NCI-H2171 treated with DMSO at 0.1 percent for 48 hours (cell line): ENCODE data around the gene DNMT3A.

Experiments used
- DNase-seq: peaks from one replicate; lab custom pipeline; 2025; lab: John Stamatoyannopoulos, UW

Gene DNMT3A

DNA sequence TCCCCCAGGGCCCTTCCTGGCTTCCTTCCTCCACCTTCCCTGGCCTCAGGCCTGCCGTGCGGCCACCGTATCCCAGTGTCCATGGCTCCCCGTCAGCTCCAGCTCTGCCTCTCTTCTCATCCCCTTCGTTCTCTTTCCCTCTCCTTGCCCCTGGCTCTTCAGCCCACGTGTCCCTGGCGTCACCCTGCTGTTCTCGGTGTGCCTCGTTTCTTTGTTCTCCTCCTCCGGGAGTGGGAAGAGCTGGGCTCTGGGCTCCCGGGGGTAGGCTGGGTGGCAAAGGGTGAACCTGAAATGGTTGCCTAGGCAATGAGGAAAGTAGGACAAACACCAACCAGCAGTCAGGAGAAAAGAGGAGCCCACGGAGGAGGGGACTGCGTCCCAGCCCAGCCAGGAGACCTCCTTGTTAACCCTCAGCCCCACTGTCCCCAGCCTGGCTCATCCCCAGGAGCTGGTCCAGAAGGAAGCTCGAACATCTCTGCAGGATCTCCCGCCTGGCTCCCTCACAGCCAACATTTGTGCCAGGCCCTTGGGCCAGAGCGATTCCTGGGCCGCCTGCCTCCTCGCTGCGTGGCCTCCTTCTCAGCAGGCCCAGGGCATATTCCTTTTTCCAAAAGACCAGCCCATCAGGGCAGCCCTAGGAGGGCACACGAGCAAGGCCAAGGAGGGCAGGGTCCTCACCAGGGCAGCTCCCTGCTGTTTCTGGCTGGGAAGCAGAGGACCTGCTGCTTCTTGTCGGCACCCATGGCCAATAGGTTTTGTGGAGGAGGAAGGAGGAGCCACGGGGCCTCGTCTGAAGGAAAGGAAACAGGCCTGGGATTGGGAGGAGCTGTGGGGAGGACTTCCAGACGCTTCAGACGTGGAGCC is 30.9 kb upstream of the DNMT3A start:
- DNase-seq = no peak

DNA sequence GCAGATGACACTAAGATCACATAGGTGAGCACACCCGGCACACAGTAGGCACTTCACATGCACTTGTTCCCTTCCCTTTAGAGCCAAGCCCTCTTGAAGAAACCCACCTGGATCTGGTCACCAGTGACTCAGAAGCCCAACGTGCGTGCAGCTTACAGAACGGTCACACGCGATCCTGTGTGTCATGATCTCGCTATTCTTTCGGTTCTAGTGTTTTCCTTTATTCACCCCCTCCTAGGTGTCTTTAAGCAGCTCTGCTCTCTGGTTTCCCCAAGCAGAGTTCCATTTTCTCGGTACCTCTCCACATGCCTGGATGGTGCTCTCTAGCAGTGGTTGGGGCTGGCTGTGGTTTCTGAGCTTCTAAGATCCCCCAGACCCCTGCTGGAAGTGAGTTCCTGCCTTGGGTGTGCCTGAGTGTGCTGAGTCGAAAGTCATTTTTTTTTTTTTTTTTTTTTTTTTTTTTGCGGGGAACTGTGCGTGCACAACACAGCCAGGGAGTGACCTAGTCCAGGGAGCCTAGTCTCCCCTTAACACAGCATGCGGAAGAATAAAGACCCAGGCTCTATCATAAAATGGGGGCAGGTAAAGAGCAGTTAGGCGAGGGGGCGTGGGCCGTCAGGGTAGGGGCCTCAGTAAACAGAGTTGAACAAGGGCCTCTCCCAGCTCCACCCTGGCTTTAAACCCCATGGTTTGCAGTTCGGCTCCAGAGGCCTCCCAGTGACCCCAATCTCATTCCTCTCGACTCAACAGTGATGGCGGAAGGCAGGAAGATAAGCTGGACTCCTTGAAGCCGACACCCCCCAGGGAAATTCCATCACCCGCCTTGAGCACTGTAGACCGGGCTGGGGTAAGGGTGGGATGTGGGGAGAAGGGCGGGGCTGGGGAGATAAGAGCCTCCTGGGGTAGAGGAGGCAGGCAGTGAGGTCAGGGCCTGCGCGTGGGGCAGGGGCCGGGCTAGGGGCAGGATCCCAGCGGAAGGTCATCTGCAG is 29.8 kb upstream of the DNMT3A start:
- no peak for DNase-seq

DNA sequence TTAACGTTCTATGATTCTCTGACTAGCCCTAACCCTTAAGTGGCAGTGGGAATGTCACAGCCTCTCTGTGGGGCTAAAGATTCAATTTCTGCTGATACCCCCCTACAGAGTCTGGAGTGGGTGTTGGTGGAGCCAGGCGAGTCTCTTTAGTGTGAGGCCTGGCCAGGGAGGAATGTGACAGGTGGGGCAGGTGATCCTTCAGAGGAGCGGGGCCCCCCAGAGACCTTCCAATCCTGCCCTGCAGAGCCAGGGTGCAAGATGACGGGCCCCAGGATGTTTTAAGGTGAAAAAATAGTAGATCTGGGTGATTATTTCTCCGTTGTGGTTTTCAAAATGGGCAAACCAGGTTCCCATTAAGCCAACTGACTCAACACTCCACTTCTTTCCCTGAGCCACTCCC is 28.2 kb upstream of the DNMT3A start:
- DNase-seq = peak; percentile 17

DNA sequence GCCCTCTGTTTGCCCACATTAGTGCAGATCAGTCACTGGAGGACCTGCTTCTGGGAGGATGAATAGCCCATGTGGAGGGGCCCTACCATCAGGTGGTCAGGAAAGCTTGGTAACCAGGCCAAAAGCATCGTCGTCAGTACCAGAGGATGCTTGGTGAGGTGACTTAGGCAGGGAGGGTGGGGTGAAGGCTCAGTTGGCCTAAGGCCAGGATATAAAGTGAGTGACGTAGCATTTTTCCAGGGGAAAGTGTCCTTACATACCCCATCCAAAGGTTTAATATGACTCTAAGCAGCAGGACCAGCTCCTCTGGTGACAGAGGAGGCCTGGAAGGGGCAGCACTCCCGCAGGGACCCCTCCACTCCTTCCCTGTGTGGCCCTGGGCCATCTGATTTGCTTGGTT is 27.7 kb upstream of the DNMT3A start:
- no peak for DNase-seq

DNA sequence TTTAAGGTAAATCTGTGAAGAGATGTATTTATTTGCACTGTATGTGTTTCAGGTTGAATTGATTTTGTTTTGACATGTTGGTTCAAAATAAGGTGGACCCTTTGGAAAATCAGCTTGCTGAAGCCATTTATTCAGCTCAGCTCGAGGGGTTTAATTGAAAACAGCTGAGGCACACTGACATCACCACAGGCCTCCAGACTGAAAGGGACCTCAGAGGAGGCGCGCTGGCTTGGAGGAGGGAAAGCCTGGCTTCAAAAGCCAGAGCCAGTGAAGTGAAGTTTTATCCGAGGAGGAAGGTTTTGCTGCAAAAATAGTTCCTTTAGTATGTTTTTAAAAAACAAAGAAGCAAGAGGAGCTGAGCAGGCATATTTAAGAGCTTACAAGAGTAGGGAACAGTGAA is 26.9 kb upstream of the DNMT3A start:
- no peak for DNase-seq

DNA sequence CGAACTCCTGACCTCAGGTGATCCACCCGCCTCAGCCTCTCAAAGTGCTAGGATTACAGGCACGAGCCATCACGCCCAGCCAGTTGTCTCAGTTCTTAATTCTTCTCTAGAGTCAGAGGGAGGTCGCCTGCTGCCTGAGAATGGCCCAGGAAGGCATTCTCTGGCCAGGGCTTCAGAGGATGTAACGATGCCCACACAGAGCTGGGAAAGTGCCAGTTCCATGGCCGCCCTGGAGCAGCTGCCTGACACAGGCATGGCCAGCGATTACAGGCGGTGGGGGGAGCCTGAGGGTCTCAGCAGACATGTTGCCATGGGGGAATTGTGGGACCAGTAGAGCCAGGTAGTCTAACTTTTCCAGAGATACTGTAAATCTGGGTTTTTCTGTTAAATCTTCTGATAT is 25.6 kb upstream of the DNMT3A start:
- DNase-seq = no peak

DNA sequence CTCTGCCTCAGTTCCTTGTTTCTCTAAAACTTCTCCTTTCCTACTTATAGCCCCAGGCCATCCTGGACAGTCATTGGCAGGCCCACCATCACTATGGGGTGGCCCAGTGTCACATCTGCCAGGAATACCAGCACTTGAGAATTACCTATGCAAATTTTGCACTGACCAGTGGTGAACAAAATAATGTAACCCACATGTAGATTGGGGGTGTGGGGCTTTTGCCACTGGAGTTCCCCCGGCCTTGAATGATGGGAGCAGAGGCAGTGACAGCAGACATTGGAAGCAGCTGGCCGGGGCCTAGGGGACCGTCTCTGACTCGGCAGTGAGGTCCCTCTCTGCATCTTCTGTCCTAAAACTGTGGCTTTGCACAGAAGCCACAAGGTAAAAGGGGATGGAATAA is 24.9 kb upstream of the DNMT3A start:
- no peak for DNase-seq

DNA sequence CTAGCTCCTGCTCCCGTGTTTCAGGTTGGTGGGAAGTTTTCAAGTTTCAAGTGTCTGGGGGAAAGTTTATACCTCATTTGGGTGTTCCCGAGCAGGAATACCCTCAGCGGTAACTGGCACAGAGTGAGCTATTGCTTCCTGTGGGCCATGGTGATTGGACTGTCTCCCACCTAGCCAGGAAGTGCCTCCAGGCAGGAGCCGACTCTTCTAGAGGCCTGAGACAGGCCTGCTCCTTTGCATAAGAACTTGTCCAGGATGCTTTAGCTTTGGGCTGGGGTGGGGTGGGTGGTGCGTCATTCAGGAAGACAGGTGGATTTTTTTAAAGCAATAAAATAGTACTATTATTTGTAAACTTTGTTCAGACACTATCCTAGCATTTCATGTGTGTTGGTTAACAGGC is 23.5 kb upstream of the DNMT3A start:
- DNase-seq = no peak

DNA sequence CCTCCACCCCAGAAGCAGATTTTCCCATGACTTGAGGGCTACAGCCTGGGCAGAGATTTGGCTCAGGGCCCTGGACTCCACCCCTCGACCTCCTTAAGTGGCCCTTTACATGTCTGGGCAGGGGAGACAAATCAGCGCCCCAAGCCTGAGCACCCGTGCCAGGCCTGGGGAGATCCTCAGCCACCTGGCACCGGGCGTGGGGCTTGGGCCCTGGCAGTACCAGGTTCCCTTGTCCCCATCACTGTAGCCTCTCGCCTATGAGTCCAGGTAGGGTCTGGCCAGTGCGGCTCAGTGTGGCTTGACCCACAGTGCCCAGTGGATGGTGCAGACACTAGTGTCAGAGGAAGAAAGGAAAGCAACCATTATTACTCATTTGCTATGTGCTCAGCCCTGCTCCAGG is 22.0 kb upstream of the DNMT3A start:
- no peak for DNase-seq

DNA sequence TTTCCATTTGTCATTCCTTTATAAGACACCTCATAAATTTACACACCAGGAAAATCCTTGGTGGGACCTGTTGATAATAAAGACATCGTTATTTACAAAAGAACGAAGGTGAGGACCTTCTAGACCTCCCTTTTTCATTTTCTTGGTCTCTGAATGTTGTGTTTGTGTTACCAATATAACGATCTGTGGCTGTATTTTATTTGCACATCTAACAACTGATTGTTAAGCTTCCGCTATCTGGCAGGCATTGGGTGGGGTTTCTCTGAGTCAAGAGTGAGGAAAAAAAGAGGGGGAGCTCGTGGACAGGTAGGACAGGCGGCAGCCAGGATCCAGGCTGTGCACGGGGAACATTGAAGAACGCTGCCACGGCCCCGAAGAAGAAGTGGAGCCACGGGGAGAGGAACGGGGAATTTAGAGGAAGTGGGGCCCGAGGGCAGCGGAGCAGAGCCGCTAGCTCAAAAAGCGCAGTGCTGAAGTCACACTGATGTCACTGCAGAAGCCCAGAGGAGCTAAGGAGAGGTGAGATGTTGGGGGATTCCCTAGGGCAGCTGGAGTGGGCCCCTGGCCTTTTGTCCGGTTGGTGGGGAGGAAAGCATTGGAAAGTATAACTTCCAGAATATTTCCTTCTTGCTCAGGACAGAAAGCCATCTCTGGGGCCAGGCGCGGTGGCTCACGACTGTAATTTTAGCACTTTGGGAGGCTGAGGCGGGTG is 20.9 kb upstream of the DNMT3A start:
- peak; percentile 46 for DNase-seq

DNA sequence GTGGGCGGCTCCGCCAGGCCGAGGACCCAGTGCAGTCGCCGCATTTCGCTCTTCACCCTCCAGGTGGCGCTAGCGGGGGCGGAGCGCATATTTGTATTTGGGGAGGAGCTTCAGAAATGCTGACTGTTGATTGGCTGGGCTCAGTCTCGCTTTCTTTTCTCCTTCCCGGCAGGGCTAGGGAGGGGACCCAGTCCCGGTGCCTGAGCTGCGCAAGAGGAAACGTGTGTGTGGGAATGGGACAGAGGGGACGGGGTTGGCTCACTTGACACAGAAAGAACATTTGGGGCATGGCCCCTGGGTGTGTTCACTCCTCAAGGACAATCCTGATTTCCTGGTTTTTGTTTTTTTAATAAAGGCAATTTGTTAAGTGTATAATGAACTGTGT is 20.3 kb upstream of the DNMT3A start:
- DNase-seq = peak; percentile 98

DNA sequence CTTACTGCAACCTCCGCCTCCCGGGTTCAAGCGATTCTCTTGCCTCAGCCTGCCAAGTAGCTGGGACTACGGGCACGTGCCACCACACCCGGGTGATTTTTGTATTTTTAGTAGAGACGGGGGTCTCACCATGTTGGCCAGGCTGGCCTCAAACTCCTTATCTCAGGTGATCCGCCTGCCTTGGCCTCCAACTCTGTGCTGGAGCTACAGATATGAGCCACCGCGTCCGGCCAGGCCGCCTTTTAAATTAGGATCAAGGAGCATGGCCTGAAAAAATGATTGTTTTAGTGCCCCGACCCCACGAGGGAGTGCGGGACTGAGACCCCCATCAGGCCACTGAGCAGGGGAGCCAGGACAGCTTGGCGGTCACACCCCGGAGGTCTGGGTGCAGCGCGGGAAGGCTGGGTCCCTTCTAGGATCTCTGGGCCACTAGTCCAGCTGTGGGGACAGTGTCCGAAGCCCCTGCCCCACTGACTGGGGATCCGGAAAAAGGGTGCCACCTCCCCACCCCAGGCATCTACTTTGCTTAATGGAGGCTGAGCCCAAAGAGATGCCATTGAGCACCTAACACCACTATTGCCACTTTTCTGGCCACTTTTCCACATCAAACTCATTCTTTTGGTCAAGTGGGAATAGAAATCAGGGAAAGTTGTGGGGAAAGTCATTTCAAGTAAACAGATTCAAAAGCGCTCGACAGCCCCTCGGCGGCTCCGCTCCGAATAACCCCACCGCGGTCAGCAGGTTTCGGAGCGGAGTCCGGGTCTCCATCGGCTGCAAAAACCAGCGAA is 19.7 kb upstream of the DNMT3A start:
- DNase-seq = no peak

DNA sequence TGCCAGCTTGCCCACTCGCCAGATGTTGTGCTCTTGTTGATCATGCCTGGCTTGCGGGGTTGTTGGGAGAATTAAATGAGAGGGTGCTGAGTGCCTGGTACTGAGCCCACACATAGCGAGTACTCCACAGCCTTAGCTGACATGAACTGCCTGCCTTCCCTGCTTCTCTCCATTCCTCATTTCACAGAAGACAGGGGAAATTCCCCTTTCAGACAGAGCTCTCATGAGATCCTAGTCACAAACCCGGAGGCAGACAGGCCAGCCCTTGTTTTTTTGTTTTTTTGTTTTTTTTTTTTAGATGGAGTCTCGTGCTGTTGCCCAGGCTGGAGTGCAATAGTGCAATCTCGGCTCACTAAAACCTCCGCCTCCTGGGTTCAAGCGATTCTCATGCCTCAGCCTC is 17.1 kb upstream of the DNMT3A start:
- no peak for DNase-seq

DNA sequence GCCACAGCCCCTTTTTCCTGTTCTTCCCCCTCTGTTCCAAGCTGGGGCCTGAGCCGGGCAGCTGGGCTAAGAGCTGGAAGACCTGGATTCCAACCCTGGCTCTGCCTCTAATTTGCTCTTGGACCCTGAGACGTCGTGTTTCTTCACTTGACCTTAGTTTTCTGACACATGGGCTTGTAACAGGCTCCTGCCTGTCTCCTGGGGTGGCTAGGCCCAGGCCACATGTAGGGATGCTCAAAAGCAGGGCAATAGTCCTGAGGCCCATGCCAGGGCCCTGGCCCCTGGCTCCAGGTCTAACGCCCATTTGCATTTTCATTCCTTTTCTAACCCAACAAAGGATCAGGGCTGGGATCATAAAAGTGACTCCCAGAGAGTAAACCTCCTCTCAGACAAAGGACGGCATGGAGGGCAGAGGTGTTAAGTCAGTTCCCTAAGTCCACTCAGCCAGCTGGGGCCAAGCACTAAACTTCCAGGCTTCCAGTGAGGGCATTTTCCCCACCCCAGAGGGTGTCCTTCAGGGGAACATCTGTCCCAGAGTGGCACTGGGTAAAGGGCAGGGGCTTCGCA is 16.6 kb upstream of the DNMT3A start:
- DNase-seq = no peak

DNA sequence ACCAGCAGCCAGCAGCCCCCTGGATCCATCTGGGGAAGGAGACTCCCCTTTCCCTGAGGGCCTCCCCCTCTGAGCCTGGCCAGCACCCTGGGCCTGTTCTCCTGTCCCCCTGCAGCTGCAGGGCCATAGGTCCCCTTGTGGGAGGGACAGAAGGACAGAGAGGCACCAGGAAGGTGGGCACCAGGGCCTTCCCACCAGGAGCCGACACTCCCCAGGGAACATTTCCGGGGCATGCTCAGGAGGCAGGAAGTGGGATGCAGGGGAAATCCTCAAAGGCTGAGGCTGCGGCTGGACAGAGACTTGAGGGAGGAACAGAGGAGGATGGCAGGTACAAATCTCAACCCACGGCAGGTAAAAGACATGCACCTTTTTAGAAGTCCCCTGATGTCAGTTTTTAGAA is 14.4 kb upstream of the DNMT3A start:
- no peak for DNase-seq

DNA sequence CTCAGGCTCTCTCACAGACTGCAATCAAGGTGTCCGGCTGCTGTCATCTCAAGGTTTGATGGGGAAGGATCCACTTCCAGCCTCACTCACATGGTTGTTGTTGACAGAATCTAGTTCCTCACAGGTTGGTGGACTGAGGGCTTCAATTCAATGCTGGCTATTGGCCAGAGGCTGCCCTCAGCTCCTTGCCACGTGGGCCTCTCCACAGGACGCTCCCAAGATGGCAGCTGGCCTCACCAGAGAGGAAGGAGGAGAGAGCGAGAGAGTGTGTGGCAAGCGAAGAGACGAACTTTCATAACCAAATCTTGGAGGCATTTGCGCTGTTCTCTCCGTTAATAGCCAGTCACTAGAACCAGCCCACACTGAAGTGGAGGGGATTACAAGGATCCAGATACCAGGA is 13.5 kb upstream of the DNMT3A start:
- no peak for DNase-seq

DNA sequence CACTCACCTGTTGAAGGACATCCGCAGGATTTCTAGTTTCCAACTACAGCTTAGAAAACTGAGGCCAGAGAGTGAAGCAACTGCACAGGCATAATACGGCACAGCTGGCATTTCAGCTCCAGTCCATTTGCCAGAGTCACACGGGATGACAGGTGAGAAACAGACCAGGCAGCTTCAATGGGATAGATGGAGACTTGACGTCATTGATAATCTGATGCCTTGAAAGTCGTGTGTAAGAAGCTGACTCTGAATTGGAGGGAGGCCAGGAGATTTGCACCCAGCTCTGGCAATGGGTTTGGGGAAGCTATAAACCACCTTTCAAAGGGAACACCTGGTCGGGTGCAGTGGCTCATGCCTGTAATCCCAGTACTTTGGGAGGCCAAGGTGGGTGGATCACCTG is 12.4 kb upstream of the DNMT3A start:
- peak; percentile 82 for DNase-seq

DNA sequence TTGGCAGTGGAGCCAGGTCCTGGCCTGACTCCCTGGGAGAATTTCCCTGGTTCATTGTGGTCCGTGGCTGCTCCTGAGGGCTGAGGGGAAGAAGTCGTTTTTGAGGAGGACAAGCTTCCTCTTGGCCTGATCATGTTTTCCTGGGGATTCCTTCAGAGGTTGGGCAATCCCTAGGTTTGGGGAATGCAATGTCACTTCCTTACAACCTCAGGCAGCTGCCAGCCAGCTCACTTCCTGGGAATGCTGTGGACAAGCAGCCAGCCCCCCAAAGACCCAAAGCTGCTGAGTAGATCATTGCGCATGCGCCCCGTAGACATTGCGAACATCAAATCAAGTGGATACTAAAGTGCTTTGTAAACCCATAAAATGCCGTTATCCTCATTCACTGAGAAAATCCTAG is 7.7 kb upstream of the DNMT3A start:
- no peak for DNase-seq

DNA sequence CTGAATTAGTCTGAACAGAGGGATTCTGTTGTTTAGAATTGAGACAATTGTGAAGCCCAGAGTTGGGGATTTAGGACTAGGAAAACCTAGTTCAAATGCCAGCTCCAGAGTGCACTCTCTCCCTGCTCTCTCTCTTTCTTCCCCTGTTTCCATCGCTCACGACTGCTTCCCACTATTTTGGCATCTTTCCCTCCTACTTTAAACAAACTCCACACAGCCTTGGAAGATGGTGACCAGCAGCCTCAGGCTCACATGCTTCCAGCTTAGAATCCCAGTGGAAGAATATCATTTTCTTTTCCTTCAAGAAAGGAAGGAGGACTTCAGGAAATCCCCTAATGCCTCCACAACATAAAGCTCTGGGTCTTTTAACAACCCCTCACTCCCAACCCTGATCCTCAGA is 6.1 kb upstream of the DNMT3A start:
- no peak for DNase-seq

DNA sequence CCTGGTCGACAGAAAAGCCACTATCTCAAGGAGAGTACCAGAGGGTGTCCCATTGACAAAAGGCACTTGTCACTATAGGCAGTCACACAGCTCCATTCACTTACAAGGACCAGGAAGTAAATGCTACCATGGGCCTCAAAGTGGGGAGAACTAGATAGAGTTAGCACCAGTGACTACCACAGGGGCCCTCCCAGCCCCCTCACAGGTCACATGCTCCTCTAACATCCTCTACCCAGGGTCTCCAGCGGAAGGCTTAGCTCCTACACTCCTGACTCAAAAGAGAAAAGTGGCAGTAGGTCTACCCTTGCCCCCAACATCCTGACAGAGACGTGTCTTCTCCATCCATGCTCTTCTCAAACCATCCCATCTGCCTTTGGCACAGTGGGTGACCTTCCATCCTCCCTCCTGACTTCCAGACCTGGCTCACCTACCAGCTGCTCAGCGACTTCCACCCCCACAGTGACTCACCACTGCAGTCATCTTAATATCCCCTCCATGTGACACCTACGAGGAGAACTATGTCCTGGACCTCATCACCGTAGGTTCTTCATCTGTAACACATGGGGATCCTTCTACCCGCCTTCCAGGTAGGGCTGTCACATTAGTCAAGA is 5.6 kb upstream of the DNMT3A start:
- no peak for DNase-seq
